Glomerular visceral epithelial cell (primary cell): ENCODE data around the gene ATP2A3.
"Not testable (repeated sequence)": the region's sequence is repeated elsewhere in the genome, so short reads cannot be mapped to it uniquely, and the experiment has no call there.

Experiments used
- DNase-seq: peaks from one replicate; pipeline ENCODE4 v3.0.0-alpha.2; 2016; ENCODE audit errors: extremely low spot score

Gene ATP2A3

DNA sequence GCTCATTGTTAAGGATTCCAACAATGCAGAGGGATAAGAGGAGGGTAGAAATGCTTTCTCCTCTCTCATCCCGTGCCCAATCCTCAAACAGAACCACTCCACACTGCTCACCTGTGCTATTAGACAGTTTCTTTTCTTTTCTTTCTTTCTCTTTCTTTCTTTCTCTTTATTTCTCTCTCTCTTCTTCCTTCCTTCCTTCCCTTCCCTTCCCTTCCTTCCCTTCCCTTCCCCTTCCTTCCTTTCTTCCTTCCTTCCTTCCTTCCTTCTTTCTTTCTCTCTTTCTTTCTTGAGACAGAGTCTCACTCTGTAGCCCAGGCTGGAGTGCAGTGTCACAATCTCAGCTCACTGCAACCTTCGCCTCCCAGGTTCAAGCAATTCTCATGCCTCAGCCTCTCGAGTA, 27.5 kb upstream of the ATP2A3 start:
- DNase-seq: not testable (repeated sequence)

DNA sequence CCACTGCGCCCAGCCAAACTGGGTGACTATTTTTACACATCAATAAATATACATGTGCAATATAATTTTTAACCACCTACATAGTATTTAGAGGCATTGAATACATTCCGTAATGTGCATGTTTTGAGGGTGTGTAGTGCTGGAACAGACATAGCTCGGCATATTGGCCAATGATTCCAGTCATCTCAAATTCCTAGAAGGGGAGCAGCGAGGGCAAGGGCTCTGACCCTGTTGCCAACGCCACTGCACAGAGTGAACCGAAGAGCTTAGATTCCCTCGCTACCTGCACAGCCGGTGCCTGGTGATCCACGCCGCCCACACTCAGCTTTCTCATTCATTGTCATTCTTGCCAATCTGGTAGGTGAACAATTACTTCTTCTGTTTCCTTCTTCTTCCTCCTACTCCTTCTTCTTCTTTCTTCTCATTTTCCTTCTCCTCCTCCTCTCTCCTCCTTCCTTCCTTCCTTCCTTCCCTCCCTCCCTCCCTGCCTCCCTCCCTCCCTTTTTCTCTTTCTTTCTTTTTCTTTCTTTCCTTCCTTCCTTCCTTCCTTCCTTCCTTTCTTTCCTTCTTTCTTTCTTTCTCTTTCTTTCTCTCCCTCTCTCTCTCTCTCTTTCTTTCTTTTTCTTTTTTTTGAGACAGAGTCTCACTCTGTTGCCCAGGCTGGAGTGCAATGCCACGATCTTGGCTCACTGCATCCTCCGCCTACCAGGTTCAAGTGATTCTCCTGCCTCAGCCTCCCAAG, 26.3 kb upstream of the ATP2A3 start:
- no peak for DNase-seq

DNA sequence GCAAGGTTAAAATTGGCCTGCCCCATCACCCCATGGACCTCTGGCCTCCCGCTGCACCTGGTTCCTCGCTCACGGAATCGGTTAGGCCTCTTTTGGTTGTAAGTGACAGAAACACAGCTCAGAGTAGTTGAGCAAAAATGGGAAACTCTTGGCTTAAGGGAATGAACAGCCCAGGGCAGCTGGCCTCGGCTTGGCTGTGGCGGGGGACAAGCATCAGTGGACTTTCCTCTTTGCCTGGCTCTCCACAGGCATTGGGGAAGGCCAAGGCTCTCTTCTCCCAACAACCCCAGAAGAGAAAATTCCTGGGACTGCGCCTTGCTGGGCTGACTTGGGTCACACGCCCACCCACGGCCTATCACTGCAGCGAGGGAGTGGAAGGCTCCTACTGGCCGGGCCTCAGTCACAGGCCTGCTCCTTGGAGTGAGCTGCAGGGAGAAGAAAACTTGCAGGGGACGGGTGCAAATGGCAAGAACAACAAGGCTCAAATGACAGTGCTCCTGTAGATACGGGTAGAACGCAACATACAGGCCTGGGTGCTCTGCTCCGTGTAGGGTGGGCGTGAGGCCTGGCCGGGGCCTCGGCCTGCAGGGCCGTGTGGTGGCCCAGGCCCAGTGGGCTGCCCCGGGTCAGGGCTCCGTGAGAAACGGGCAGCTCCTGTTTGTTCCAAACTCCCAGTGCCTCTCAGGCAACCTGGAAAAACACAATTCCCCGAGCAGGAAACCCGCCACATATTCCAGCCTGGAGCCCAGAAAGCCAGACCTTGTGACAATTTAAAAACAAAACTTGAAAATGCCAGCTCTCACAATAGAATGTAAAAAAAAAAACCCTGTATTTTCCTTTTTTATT, 25.0 kb upstream of the ATP2A3 start:
- no peak for DNase-seq

DNA sequence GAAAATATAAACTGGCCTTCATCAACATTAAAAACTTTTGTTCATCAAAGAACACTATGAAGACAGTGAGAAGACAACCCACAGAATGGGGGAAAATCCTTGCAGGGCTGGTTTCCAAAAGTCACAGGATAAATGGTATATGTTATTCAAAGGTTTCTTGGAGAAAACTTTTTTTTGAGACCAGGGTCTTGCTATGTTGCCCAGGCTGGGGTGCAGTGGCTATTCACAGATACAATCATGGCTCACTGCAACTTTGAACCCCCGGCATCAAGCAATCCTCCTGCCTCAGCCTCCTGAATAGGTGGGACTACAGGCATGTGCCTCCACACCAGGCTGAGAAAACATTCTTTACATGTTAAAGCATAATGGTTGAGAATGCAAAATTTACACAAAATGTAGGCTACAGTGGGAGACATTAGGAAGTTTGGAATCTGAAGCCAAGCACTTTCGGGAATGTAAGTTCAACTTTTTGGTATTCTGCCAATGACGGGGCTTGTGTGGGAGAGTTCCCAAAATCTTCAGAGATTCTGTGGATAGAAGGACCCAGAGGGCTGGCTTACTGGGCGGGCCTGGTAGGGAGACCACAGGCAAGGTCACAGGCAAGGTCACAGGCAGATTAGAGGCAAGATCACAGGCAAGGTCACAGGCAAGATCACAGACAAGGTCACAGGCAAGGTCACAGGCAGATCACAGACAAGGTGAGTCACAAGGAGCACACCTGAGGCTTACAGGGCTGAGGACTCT, 24.2 kb upstream of the ATP2A3 start:
- no peak for DNase-seq

DNA sequence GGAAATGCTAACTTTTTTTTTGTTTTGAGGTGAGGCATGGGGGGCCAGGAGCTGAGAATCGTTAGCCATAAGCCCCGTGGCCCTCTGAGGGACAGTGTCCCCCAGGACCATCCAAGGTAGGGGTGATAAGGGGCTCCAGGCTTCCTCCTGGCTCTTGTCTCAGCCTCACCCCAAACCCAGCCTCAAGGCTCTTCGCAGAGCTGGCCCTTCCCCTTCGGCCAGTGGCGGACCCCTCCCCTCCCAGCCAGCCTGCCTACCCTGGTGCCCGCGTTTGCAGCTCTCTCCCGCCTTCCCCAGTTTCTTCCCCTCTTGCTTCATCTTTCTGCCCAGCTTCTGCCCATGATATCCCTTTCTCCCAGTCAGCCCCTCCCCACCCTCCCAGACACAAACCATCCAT, 22.7 kb upstream of the ATP2A3 start:
- no peak for DNase-seq

DNA sequence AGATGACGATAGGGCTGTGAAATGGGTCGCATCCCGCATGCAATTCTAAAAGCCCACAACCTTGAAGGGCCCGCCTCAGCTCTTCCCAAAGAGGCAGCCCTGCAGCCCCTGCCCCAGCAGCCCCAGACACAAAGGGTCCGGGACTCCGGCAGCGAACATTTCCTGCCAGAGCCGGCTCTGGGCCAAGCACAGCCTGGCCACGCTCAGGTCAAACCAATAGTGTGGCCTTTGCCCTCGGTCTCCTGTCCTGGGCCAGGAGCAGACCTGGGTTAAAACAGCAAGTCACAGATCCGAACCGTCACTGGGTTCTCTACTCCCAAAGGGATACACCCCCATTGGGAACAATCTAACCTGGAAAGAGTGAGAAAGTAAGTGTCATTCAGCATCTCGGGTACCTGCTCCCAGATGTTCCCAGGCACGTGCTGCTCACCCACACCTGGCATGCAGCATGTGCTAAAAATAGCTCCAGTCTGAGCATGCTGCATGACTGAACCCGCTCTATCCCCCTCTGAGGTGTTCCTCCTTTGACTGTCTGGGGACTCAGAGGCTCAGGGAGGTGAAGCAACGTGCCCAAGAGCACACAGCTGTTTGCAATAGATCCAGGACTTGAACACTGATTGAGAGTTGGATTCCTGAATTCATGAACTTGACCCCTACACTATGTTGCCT, 22.2 kb upstream of the ATP2A3 start:
- no peak for DNase-seq

DNA sequence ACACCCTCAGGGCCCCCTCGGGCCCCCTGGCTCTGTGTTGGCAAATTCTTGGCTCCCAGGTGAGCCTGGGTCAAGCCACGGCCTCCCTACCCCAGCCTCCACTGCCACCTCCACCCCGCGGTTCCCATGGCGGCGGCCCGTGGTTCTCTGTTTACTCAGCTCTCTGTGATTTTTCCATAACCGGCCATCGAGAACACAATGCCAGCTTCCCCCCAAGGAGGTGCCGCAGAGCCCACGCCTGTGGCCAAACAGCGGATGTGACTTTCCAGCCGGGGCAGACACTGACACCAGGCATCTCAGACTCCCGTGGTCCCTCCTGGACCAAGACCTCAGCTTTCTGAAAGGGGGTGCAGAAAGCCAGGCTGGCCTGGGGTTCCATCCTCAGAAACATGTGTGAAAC, 21.6 kb upstream of the ATP2A3 start:
- no peak for DNase-seq

DNA sequence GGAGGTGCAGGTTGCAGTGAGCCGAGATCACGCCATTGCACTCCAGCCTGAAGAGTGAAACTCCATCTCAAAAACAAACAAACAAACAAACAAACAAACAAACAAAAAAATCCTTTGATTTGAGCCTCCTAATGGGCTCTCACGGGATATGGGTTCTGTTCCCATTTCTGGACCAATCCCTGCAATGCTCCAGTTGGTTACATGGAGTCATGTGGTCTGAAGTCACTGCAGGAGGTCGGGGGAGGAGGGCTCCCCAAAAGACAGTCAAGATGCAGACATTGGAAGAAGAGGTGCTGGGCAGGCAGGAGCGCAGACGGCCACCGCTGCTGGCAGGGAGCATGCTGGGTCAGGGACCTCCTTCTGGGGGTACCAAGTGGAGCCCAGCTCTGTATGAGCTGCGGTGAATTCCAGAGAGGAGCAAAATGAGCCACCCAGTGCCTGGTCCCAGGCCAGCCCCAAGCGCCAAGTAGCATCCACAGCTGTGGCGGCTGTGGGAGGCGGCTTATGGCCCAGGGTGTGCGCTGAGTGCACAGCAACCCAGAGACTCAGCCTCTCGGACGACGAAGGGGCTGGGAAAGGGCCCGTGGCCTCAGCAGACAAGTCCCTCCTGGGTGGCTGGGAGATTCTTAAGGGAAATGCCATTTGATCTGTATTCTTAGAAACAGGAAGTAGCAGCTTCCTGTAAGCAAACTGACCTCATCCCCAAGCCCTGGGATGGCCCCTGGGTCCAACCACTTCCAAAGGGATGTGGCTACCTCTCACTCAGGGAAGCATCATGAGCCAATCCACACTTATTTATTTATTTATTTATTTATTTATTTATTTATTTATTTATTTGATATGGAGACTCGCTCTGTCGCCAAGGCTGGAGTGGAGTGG, 19.6 kb upstream of the ATP2A3 start:
- DNase-seq: peak; percentile 32

DNA sequence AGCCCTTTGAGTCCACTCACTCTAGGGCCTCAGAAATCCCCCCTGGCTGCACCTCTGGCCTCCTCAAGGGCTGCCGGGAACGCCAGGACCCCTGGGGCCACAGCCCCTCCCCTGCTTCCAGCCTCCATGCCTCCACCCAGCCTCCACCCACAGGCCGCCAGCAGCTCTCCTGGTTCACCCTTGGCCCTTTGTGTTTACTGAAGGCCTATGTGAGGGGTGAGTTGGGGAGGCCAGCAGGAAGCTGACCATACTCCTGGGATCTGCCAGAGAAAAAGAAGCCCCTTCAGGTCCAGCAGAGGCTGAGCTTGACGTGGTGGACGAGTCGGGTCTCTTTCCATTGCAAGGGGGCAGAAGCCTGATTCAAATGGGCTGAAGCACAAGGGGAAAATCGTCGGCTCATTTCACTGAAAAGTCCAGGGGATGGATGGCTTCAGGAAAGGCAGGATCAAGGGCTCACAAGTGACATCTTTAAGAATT, 18.3 kb upstream of the ATP2A3 start:
- DNase-seq: no peak

DNA sequence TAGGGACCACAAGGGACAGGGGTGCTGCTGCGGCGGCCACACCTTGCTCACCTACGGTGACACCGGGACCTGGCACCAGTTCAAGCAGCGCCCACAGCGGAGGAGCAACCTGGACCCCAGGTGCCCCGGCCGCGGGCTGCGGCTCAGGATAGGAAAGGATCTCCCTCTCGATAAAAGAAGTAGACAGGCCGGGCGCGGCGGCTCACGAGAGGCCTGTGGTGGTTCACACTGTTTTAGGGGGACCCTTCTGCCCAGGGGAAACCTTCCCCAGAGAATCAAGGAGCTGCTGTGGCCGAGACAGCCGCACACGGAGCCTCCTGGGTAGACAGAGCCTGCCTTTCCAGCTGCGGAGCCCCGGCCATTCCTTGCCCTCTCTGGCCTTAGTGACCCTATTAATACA, 17.9 kb upstream of the ATP2A3 start:
- DNase-seq: no peak

DNA sequence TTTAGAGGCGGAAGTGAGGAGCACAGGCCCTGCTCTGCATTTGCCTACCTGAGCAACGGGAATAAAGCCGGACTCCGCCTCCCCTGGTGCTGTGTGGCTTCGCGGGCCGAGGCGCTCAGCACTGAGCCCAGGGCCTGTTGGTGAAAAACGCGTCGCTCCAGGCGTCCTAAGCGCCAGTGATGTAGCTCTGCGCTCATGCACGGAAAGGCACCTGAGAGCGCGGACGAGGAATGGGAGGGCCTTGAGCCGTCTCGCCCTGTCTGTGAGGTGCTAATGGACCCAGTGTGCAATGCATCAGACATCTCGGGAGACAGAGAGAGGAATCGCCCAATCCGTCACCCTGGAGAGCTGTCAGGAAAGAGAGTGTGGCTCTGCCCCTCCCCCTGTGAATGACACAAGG, 17.2 kb upstream of the ATP2A3 start:
- DNase-seq: no peak

DNA sequence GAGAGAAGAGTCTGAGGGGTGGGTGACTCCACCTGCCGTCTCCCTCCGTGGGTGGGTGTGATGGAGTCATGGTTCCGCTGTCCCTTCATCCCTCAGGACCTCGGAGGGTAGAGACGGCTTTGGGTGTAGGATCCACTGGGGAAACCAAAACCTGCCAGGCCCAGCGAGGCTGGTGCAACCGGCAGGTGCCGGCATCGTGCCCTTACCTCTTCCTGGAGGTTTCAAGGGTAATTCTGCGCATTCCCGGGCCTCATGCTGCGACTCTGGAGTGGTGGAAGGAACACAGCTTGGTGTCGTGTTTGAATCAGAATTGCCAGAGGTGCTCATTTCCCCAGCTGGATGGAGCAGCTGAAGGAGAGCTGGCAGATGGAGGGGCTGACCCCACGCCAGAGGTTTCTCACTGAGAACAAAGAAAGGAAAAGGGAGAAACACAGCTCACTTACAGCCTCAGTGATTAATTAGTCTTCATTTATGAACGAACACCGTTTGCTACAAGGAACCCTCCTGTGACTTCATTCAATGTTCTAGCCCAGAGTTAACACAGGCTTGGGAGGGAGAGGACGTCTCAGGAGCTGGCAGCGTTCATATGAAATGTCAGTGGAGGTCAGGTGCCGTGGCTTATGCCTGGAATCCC, 16.3 kb upstream of the ATP2A3 start:
- no peak for DNase-seq

DNA sequence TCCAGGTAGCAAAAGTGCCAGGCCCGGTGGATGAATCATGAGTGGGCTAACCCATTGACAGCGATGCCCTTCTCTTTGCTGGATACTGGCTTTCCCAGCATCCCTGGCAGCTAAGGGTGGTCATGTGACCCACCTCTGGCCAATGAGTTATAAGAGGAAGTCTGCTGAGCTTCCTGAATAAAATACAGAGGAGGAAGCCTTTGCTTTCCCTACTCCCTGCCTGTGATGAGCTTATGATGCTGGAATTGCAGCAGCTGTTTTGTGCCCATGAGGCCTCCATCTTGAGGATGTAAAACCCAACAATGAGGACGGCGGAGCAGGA, 15.0 kb upstream of the ATP2A3 start:
- no peak for DNase-seq

DNA sequence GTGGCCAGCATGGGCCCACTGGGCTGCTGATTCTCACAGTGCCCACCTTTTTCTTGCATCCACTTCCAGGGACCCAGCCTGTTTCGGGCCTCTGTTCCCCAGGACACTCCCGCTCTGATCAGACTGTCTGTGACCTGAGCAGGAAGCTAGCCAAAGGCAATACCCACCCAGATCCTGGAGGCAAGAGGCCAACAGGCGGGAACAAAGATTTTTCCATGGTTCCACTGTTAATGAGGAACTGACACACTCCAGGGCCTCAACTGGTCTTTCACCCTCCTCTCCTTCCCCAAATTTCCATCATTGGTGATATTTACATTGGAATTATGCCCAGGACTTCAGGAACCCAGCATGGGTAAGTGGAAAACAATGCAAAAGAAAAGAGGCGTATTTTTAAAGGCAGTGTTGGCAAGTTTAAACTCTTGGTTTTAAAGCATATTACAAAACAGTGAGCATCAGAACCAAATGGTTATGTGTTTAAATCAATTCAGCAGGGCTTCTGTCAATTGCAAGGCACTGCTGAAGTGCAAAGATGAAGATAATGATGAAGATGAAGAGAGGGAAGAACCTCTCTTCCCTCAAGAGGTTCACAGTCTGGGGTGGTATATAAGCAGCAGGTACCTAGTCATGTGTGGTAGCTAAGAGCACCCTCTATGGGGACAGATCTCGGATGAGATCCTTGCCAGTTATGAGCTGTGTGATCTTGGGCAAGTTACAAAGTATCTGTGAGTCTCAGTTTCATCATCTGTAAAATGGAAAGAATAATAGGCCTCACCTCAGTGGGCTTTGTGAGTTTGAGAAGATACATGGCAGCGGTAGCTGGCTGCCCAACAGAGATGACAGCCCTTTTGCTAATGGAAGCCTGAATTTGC, 14.4 kb upstream of the ATP2A3 start:
- no peak for DNase-seq

DNA sequence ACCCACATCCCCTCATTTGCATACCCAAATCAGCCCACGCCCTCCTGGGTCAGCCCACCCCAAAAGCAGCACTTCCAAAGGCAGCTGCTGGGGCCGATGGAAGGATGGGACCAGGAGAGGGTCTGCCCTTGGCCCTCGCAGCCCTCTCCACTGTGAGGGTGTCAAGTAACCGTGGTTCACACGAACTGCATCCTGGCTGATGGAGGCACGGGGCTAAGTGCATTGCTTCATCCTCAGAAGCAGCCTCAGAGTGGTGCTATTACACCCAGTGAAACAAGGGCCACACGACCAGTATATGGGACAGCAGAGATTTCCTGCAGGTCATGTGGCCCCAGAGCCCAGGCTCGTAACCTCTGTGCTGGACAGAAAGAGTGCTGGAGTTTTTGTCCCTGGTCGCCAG, 13.2 kb upstream of the ATP2A3 start:
- DNase-seq: no peak

DNA sequence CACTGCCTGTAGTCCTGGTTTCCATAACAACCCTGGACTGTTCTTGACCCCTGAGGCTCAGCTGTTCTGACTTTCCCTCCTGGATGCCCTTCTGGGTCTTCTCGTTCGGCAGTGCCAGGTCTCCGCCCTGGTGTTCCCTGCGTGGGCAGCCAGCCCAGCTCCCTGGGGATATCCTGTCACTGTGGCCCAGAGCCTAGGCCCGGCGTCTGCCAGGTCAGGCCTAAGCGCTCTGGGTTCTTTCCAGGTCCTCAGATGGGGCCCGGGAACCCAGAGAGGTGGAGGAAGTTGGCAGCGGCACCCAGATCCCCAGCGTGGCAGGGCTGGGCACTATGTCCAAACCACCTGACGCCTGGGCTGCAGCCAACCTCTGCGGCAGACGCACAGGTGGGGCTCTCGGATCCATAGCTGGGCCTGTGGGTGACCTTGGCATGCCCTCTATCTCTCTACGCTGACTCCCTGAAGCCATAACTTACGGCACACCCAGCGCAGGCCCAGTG, 12.5 kb upstream of the ATP2A3 start:
- DNase-seq: no peak

DNA sequence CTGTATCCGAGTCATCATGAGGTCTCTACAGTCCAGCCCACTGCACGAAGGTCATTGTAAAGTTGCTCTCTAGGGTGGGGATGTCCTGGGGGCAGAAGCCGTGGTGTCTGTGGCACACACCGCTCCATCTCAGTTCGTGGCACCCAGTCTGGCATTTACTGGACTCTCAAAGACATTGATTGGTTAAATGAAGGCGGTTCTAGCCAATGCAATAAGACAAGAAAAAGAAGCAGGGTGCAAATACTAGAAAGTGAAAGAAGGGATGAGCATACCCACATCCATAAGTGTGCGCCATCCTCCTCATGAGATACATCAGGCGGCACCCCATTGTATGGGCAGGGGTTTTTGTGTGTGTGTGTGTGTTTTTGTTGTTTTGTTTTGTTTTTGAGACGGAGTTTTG, 10.7 kb upstream of the ATP2A3 start:
- DNase-seq: no peak

DNA sequence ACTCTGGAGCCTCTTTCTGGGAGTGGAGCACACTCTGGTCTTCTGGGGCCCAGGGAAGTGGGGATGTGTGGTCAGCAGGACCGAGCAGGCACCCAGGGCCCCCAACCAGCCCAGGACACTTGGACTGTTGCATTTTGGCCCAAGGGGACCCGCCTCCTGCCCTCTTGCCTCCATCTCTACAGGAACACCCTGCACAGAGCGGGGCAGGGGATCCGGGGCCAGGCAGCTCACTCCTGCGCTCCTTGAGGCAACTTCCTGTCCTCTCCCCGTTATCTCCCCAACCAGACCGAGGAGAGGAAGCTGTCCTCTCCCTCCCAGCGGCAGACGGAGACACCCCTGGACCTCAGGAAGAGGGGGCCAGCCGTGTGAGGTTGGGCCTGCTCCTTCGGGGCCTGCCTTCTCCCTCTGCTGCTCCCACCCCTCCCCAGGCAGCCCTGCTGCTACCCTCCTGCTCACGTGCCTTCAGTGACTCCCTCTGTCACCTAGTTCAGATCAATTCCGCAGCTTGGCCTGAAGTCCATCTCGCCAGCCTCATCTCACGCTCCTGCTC, 10.0 kb upstream of the ATP2A3 start:
- no peak for DNase-seq

DNA sequence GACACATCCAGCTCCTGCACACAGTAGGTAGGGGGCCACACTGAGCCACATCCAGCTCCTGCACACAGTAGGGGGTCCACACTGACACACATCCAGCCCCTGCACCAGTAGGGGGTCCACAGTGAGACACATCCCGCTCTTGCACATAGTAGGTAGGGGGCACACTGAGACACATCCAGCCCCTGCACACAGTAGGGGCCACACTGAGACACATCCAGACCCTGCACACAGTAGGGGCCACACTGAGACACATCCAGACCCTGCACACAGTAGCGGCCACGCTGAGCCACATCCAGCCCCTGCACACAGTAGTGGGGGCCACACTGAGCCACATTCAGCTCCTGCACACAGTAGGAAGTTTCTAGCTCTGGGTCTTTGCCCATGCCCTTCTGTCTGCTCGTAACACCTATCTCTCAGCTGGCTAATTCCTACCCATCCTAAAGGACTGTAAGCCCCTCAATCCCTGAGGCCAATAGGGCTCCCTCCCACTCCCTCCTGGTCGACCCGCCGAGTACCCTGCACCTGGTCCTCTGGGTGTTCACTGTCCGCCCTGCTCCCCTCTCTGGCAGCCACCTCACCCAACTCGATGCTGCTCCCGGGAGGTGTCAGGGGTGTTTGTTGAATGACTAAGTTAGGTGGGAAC, 9.4 kb upstream of the ATP2A3 start:
- no peak for DNase-seq
